HL-60 (cell line): Measurements from ENCODE around the gene BCL2L12.

Experiments
- GABPA ChIP-seq: IDR thresholded peaks from 2 replicates; pipeline ENCODE4 v1.6.1; 2012; ENCODE audit warnings: low read depth
- POLR2AphosphoS5 ChIP-seq: IDR thresholded peaks from 2 replicates; pipeline ENCODE4 v1.6.1; 2012; ENCODE audit warnings: low read depth
- TF ChIP-seq, protein P1 (sequence below): IDR thresholded peaks from one replicate; pipeline ENCODE4 v1.5.1; 2011; ENCODE audit warnings: low read length, control low read depth, inconsistent platforms; ENCODE audit not compliant: insufficient read depth
- TF ChIP-seq, protein P2 (sequence below): IDR thresholded peaks from 2 replicates; pipeline ENCODE4 v1.6.1; 2012; ENCODE audit warnings: low read depth; ENCODE audit not compliant: insufficient replicate concordance

DNA sequence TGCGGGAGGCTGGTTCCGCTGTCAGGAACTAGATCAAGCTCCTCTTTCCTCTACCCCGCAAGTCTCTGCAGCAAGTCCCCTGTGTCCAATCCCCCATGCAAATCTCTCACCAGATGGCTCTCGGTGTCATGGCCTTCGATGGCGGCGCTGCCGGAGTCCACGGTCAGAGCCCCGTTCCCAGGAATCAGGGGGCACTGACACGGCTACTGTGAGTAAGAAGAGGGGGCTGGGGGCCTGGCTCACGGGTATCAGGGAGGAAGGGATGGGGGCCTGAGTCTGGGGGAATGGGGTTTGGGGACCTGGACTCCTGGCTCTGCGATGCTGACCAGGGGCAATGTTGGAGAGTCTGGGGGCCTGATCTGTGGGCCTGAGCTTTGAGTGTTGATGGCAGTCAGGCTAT is 19.7 kb upstream of the BCL2L12 start:
- TF ChIP-seq, protein P1, sequence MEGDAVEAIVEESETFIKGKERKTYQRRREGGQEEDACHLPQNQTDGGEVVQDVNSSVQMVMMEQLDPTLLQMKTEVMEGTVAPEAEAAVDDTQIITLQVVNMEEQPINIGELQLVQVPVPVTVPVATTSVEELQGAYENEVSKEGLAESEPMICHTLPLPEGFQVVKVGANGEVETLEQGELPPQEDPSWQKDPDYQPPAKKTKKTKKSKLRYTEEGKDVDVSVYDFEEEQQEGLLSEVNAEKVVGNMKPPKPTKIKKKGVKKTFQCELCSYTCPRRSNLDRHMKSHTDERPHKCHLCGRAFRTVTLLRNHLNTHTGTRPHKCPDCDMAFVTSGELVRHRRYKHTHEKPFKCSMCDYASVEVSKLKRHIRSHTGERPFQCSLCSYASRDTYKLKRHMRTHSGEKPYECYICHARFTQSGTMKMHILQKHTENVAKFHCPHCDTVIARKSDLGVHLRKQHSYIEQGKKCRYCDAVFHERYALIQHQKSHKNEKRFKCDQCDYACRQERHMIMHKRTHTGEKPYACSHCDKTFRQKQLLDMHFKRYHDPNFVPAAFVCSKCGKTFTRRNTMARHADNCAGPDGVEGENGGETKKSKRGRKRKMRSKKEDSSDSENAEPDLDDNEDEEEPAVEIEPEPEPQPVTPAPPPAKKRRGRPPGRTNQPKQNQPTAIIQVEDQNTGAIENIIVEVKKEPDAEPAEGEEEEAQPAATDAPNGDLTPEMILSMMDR, result no peak
- TF ChIP-seq GABPA (no peak), POLR2AphosphoS5 (no peak)
- TF ChIP-seq, protein P2, sequence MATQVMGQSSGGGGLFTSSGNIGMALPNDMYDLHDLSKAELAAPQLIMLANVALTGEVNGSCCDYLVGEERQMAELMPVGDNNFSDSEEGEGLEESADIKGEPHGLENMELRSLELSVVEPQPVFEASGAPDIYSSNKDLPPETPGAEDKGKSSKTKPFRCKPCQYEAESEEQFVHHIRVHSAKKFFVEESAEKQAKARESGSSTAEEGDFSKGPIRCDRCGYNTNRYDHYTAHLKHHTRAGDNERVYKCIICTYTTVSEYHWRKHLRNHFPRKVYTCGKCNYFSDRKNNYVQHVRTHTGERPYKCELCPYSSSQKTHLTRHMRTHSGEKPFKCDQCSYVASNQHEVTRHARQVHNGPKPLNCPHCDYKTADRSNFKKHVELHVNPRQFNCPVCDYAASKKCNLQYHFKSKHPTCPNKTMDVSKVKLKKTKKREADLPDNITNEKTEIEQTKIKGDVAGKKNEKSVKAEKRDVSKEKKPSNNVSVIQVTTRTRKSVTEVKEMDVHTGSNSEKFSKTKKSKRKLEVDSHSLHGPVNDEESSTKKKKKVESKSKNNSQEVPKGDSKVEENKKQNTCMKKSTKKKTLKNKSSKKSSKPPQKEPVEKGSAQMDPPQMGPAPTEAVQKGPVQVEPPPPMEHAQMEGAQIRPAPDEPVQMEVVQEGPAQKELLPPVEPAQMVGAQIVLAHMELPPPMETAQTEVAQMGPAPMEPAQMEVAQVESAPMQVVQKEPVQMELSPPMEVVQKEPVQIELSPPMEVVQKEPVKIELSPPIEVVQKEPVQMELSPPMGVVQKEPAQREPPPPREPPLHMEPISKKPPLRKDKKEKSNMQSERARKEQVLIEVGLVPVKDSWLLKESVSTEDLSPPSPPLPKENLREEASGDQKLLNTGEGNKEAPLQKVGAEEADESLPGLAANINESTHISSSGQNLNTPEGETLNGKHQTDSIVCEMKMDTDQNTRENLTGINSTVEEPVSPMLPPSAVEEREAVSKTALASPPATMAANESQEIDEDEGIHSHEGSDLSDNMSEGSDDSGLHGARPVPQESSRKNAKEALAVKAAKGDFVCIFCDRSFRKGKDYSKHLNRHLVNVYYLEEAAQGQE, result no peak
